Natural killer cell treated with Interleukin-12 subunit alpha and Interleukin-12 subunit beta and Interleukin-15 and Interleukin-18, amount 100 ng/mL, for 72 hours (primary cell): ENCODE measurements around the gene LAMA4. TPM values are rescaled to one million over a fixed set of nuclear protein-coding genes. Genes with fewer than 3 reads are reported as not detected.

Source experiments
- ATAC-seq, 2 donors: fragments of 150-1000 bp; cut with Tn5 transposase in 1 of 2; sonication (Bioruptor Pico), chemical (Tn5 transposase) in 1 of 2; 2 replicates each; pipeline ENCODE4 v1.10.0; 2021
- DNase-seq: peaks from one replicate; pipeline ENCODE4 v3.0.0; 2022; ENCODE audit warnings: low spot score
- H3K27ac Mint-ChIP-seq, 2 donors: 1 replicate in 1 of 2; 2 replicates in 1 of 2; pipeline ENCODE4 v1.8.0; 2022; ENCODE audit warnings: mixed read lengths in 2 of 2, mild to moderate bottlenecking in 1 of 2, moderate library complexity in 1 of 2
- H3K27me3 Mint-ChIP-seq, 2 donors: 1 replicate in 1 of 2; 2 replicates in 1 of 2; pipeline ENCODE4 v1.8.0; 2022; ENCODE audit warnings: mixed read lengths in 2 of 2
- H3K36me3 Mint-ChIP-seq: one replicate; pipeline ENCODE4 v1.8.0; 2022; ENCODE audit warnings: mixed read lengths
- H3K4me1 Mint-ChIP-seq, 2 donors: 1 replicate in 1 of 2; 2 replicates in 1 of 2; pipeline ENCODE4 v1.8.0; 2022; ENCODE audit warnings: low read depth in 2 of 2, mixed read lengths in 2 of 2, mild to moderate bottlenecking in 1 of 2
- H3K4me3 Mint-ChIP-seq: one replicate; pipeline ENCODE4 v1.8.0; 2022; ENCODE audit warnings: mixed read lengths
- H3K9me3 Mint-ChIP-seq: 2 replicates; pipeline ENCODE4 v1.8.0; 2022; ENCODE audit warnings: mixed read lengths
- total RNA-seq, 2 donors: library from RNA; stranded (reverse); gene quantifications; one replicate each; pipeline ENCODE4 v1.2.3, GENCODE V29; 2022

Gene LAMA4
- total RNA-seq, 2 donors from 2014 or later, result not detected

DNA sequence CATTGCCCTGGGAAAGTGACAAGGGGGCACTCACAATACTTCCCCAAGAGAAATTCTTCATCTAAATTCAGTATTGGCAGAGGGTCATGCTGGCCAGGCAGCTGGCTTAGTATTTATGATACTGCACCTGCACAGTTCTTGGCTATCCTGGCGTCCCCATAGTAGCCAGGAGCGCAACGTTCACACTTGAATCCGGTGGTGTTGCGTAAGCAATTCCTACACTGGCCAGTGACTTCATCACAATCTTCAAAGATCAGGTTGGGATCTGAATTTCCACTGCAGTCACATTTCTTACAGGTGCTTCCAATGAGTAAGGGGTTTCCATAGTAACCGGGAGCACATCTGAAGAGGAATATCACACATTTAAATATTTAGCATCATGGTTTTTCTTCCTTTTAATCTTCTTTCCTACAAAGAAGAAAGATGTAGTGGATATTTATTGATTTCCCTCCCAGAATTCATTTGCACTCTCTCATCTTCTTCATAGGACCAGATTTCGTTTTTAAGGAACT lies 62.8 kb downstream of the LAMA4 start:
- H3K9me3 Mint-ChIP-seq, result no peaks in the 10 kb centered on the region
- H3K27me3 Mint-ChIP-seq, result peaks cover 46 to 63% of the 10 kb centered on the region in 2 donors
- no peak for ATAC-seq
- no peak overlapping the region for H3K4me3 Mint-ChIP-seq
- DNase-seq, result no peak
- peaks cover 6 to 9% of the 10 kb centered on the region in 2 donors for H3K4me1 Mint-ChIP-seq
- no peaks in the 10 kb centered on the region for H3K36me3 Mint-ChIP-seq
- H3K27ac Mint-ChIP-seq, result no peak overlapping the region

DNA sequence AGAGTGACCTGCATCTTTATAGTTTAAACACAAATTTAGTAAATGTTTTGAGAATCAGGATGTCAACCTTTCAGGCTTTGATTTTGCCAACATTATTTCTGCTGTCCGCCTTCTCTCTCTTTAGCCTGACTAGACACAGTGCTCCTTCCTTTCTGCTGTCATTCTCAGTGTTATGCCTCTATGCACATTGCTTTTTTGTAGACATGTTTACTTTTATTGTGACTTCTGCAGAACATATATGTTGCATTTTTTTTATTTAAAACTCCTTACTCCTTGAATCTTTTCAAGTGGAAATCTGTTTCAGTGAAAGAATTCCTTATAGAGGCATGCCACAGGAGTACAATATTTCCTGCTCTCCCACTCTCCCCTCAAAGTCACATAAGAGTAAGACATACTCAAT lies 64.2 kb downstream of the LAMA4 start:
- H3K27me3 Mint-ChIP-seq, result peaks cover 39 to 54% of the 10 kb centered on the region in 2 donors
- no peak overlapping the region for H3K27ac Mint-ChIP-seq
- H3K36me3 Mint-ChIP-seq, result no peaks in the 10 kb centered on the region

DNA sequence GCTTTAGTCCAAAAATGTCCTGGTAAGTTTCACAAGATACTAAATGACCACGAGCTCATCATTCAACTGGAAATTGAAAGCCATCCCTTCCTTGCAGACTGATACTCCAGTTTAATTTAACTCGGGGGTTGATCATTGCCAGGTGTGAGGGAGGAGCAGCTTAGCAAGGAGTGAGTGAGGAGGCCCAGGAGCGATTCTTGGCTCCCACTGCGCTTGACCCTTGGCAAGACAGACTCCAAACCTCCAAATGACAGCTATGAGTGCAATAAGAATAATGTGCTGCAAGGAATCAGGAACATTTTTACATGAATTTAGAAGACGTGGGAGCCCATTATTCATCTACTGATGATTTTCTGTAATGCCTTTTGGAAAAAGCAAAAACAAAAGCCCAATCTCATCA lies 64.9 kb downstream of the LAMA4 start:
- peaks cover 6 to 9% of the 10 kb centered on the region in 2 donors for H3K4me1 Mint-ChIP-seq
- peaks cover 39 to 55% of the 10 kb centered on the region in 2 donors for H3K27me3 Mint-ChIP-seq
- no peak overlapping the region for H3K27ac Mint-ChIP-seq
- H3K4me3 Mint-ChIP-seq, result no peak overlapping the region
- H3K36me3 Mint-ChIP-seq, result no peaks in the 10 kb centered on the region
- DNase-seq (no peak), ATAC-seq (no peak)
- no peaks in the 10 kb centered on the region for H3K9me3 Mint-ChIP-seq

More for the DNA sequence above, 64.2 kb downstream of the LAMA4 start:
- no peaks in the 10 kb centered on the region for H3K9me3 Mint-ChIP-seq
- H3K4me1 Mint-ChIP-seq, result peaks cover 6 to 9% of the 10 kb centered on the region in 2 donors
- DNase-seq (no peak), ATAC-seq (no peak)
- H3K4me3 Mint-ChIP-seq, result no peak overlapping the region

DNA sequence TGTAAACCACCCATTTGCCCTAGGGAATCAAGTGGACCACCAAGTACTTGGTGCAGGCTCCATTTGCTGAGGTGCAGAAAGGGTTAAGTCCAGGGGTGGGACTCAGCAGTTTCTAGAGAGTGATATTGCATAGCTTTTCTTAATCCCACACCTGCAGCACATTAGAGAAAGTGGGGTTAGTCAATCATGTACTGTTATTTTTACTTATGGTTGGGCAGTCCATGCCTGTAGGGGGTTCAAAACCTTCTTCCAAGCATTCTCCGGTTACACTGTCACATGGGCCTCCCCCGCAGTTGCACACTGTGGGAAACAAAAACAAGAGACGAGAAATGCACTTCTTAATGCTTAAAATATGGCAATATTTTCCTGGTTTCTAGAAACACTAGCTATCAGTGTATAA lies 65.5 kb downstream of the LAMA4 start:
- DNase-seq (no peak), ATAC-seq (no peak)
- Mint-ChIP-seq H3K27ac (no peak overlapping the region), H3K36me3 (no peaks in the 10 kb centered on the region), H3K4me3 (no peak overlapping the region), H3K4me1 (peaks cover 6 to 9% of the 10 kb centered on the region in 2 donors), H3K27me3 (peaks cover 39 to 60% of the 10 kb centered on the region in 2 donors), H3K9me3 (no peaks in the 10 kb centered on the region)

DNA sequence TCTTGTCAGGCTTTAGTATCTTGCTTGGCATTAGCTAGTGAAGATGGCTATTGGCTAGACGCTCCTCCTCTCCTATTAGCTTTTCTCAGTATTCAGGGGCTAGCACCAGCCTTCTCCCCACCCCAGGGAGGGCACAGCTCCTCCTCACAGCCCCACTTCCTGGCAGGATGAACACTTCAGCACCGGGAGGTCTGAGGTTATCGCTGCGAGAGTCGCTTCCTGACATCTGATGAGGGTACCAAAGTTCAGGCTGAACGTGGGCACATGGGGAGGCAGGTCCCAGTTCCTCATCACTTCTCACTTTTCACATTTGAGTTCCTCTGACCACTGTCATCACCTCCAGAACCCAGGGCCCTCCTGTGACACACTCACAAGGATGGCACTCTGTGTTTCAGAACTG lies 66.6 kb downstream of the LAMA4 start:
- H3K4me3 Mint-ChIP-seq, result no peak overlapping the region
- H3K27ac Mint-ChIP-seq, result no peak overlapping the region
- ATAC-seq (no peak), DNase-seq (no peak)
- H3K4me1 Mint-ChIP-seq, result peaks cover 6 to 9% of the 10 kb centered on the region in 2 donors
- H3K9me3 Mint-ChIP-seq, result no peaks in the 10 kb centered on the region
- no peaks in the 10 kb centered on the region for H3K36me3 Mint-ChIP-seq
- H3K27me3 Mint-ChIP-seq, result peaks cover 41 to 57% of the 10 kb centered on the region in 2 donors

DNA sequence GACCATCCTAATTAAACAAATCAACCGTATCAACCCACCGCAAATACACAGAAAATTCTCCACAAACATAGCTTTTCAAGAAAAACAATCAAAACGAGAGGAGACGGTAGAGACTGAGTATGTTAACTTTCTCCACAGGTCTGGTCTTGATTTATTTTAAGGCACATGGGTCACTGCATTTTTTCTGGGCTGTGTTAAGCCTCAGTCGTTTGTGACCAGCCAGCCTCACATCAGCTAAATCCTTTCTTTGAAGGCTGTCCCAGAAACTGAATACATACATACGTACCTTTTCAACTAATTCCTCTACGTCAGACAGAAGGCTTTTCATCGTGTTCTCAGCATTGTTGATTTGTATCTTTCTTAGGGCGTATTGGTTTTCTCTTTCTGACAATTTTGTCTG lies 69.4 kb downstream of the LAMA4 start:
- Mint-ChIP-seq H3K9me3 (no peaks in the 10 kb centered on the region), H3K36me3 (no peaks in the 10 kb centered on the region), H3K27me3 (peaks cover 39 to 64% of the 10 kb centered on the region in 2 donors), H3K4me1 (peaks cover 6 to 9% of the 10 kb centered on the region in 2 donors), H3K4me3 (no peak overlapping the region), H3K27ac (no peak overlapping the region)
- ATAC-seq, result no peak
- DNase-seq, result no peak

DNA sequence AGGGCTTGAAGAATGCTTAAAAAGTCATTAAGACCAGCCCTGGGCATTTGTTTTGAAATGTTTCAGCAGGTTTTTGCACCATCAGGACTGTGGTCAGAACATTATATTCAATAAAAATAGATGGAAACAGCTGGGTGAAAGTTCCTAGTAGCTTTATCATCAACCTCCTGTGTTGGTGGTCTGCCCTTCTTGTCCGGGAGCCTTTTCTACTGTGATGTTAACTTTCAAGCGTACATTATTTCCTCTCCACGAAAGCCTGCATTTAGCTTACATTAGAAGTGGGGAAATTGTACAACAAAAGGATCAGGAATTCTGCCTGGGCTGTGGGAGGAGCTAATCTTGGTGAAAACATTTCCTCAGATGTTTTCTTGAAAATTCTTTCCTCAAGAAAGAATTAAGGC lies 71.1 kb downstream of the LAMA4 start:
- no peak for DNase-seq
- ATAC-seq, result no peak
- Mint-ChIP-seq H3K4me1 (peaks cover 6 to 9% of the 10 kb centered on the region in 2 donors), H3K36me3 (no peaks in the 10 kb centered on the region), H3K9me3 (no peaks in the 10 kb centered on the region), H3K4me3 (no peak overlapping the region), H3K27ac (no peak overlapping the region), H3K27me3 (peaks cover 41 to 72% of the 10 kb centered on the region in 2 donors)

DNA sequence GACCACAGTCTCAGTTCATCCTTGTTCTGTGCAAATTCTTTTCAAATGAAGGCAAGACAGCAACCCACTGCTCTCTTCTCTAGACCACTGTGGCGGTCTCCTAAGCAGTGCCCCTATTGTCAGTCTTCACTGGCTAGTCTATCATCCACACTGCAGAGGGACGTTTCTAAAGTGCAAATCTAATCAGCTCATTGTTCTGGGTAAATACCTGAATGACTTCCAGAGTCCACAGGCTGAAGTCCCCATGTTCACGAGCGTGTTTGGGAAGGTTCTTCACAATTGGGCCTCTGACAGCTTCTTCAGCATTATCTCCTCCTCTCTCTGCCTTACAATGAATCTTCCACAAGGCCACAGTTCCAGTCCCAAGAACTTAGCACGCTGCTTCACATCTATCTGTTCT lies 73.2 kb downstream of the LAMA4 start:
- H3K36me3 Mint-ChIP-seq, result no peaks in the 10 kb centered on the region
- ATAC-seq (no peak), DNase-seq (no peak)
- no peak overlapping the region for H3K4me3 Mint-ChIP-seq
- H3K27ac Mint-ChIP-seq, result no peak overlapping the region
- H3K27me3 Mint-ChIP-seq, result peaks cover 33 to 62% of the 10 kb centered on the region in 2 donors
- H3K9me3 Mint-ChIP-seq, result no peaks in the 10 kb centered on the region
- no peaks in the 10 kb centered on the region for H3K4me1 Mint-ChIP-seq

DNA sequence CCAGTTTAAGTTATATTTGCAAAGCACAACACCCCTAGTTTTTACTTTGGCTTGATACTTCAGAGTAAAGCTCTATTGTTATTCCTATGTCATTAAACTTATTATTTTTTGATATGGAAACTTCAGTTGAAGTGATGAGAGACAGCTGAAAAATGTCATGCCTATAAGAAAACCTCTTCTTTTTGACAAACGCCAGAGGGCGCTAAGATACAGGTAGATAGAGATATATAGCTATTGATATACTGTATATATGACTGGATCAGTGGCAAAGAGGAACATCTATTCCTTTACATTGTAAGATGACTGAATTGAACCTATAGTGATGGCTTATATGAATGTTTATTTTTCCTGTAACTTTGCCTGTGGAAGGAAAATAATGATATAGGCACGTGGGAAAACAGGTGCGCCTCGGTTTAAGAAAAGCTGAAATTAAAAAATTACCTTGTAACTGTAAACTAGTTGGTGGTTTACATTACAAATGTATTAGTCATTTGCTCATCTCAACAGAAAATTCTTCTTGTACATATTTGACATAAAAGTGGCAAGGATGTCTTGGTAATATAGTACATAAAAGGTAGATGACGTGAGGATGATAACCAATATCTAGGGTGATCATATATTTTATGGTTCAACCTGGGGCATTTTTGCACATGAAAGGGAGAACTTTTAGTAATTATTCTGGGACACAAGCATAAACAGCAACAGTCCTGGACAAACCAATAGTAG lies 74.1 kb downstream of the LAMA4 start:
- H3K27ac Mint-ChIP-seq, result no peak overlapping the region
- H3K4me3 Mint-ChIP-seq, result no peak overlapping the region
- DNase-seq (peak; percentile 73), ATAC-seq (peak in 1 of 2 donors; percentile 66)
- peaks cover 37 to 70% of the 10 kb centered on the region in 2 donors for H3K27me3 Mint-ChIP-seq
- H3K4me1 Mint-ChIP-seq, result no peaks in the 10 kb centered on the region
- H3K36me3 Mint-ChIP-seq, result no peaks in the 10 kb centered on the region
- no peaks in the 10 kb centered on the region for H3K9me3 Mint-ChIP-seq

DNA sequence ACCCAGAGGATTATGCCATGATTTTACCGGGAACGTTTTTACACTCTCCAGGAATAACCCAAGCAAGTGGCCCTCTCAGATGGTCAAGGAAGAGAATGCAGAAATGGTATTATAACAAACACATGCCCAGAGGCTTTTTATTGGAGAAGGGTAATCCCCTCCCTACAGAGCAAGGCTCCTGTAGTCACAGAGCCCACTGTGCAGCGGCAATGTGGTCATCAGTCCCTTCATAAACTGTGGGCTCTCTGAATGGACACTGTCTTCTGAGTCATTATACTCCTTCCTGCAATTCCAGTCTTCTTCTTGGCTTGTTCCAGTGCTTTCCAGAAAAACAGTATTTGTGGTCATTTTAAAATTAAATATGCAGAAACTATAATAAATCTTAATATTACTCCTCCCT lies 74.7 kb downstream of the LAMA4 start:
- Mint-ChIP-seq H3K27me3 (peaks cover 32 to 69% of the 10 kb centered on the region in 2 donors), H3K4me3 (no peak overlapping the region), H3K4me1 (no peaks in the 10 kb centered on the region), H3K9me3 (no peaks in the 10 kb centered on the region), H3K36me3 (no peaks in the 10 kb centered on the region), H3K27ac (no peak overlapping the region)
- no peak for ATAC-seq
- no peak for DNase-seq

DNA sequence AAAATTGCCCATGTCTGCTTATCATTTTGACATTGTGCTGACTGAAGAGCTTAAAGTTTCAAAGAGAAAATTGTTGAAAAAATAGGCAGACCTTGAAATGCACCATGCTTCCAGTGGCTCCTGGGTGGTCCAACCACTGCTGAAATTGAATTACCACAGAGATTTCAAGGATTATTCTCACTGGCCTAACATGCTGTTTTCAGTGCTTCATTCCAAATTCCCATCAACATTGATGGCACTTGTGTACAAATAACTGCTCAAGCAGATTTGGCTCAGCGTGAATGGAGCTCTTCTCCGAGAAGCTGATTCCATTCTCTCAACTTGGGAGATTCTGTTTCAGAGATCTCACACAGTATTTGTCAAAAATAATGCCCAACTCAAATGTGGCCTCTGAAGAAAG lies 75.5 kb downstream of the LAMA4 start:
- H3K27ac Mint-ChIP-seq, result no peak overlapping the region
- H3K4me1 Mint-ChIP-seq, result no peaks in the 10 kb centered on the region
- H3K9me3 Mint-ChIP-seq, result no peaks in the 10 kb centered on the region
- H3K27me3 Mint-ChIP-seq, result peaks cover 32 to 63% of the 10 kb centered on the region in 2 donors
- no peak for ATAC-seq
- no peaks in the 10 kb centered on the region for H3K36me3 Mint-ChIP-seq
- DNase-seq, result no peak
- no peak overlapping the region for H3K4me3 Mint-ChIP-seq

DNA sequence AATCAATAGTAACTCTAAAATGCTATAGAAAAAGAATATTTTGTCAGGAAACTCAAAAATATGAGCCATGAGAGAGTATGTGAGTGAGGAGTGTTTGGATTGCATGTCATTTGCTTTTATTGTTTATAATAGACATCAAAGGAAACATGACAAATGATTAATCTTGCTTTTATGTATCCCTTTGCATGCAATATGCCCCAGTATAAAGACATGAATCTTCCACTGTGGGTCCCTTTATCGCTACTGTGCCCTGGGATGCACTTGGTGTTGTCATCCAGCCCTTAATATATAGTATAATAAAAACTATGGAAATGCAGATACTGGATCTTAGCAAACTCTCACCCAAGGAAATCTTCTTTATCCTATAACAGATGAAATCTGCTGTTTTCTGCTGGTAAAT lies 77.3 kb downstream of the LAMA4 start:
- H3K9me3 Mint-ChIP-seq, result no peaks in the 10 kb centered on the region
- H3K27me3 Mint-ChIP-seq, result peaks cover 28 to 55% of the 10 kb centered on the region in 2 donors
- H3K36me3 Mint-ChIP-seq, result no peaks in the 10 kb centered on the region
- H3K4me3 Mint-ChIP-seq, result no peak overlapping the region
- DNase-seq (no peak), ATAC-seq (no peak)
- no peaks in the 10 kb centered on the region for H3K4me1 Mint-ChIP-seq
- H3K27ac Mint-ChIP-seq, result no peak overlapping the region

DNA sequence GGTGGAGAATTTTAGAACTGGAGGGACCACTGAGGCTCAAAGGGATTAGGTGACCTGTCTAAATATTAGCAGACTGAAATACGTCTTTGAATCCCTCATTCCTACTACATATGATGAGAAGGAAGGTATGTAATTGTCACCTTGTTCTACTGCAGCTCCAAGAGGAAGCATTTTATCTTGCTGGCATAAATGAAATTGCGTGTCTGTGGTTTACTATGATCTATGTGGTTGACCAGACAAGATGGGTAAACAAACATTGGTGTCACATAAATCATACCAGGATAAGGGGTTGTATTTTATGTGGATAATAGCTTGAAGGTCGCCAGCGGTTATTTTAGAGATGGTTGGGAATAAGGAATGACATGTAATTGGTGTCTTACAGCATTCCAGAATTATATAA lies 78.2 kb downstream of the LAMA4 start:
- Mint-ChIP-seq H3K27ac (no peak overlapping the region), H3K9me3 (no peaks in the 10 kb centered on the region), H3K27me3 (peaks cover 28 to 53% of the 10 kb centered on the region in 2 donors), H3K4me3 (no peak overlapping the region), H3K4me1 (no peaks in the 10 kb centered on the region), H3K36me3 (no peaks in the 10 kb centered on the region)
- ATAC-seq (no peak), DNase-seq (no peak)

DNA sequence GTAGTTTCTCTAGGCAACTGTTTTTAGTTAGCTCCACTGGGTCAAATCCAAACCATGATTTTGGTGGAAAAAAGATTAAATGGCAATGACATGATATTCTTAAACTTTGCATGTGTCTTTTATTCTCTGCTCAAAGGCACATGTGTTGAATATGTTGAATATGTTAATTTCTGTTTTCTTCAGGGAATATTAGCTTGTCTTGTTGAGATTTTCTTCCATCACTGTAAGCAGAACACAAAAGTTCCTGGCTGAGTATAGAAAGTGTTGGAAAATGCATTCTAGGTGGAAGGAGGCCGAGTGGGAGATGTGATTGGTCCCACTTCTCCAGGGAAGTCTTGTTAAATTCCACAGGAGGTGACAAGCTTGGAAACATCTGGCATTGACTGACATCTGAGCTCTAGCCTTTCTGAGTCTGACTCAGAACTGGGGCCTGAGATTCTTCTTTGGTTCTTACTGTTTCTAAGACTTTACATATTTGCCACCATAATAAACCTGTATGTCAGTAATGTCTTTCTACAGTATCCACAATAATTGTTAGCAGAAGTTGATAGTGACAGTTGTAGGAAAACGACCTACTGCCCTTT lies 81.1 kb downstream of the LAMA4 start:
- H3K4me3 Mint-ChIP-seq, result no peak overlapping the region
- no peak for DNase-seq
- no peaks in the 10 kb centered on the region for H3K36me3 Mint-ChIP-seq
- H3K4me1 Mint-ChIP-seq, result no peaks in the 10 kb centered on the region
- peaks cover 37 to 55% of the 10 kb centered on the region in 2 donors for H3K27me3 Mint-ChIP-seq
- H3K9me3 Mint-ChIP-seq, result no peaks in the 10 kb centered on the region
- no peak overlapping the region for H3K27ac Mint-ChIP-seq
- no peak for ATAC-seq
